ENCODE results near the gene CTAGE9.

CTAGE9 gene

DNA sequence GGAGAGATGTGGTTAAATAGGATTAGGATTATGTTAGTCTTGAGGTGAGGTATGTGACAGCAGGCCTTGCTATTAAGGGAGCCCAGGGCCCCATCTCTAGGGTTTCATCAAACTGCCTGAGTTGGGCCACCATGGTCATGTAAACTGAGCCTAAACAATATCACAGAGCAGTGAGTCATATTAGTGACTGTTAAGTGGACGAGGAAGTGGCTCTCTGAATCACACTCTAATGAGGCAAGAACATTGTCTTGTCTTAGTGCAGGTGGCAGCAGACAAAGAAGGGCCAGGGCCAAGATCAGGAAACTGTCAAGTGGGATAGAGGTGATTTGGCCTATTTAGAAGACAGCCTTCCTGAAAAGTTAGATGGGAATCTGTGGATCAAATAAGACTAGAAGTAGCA lies 50.6 kb downstream of the CTAGE9 start:
- no peaks in the 10 kb centered on the region for H3K9me2 ChIP-seq (replicated peaks; ENCODE audit: insufficient read depth, low read length)
- peaks cover 34% of the 10 kb centered on the region for H3K36me3 ChIP-seq (ENCODE audit: low read length)
- H3K4me3 ChIP-seq (ENCODE audit: insufficient read depth, low read length, poor library complexity, severe bottlenecking): no peak overlapping the region
- no peak overlapping the region for H3K4me2 ChIP-seq (ENCODE audit: low read depth, low read length, poor library complexity, severe bottlenecking)
- H3K27me3 ChIP-seq (ENCODE audit: low read length): no peaks in the 10 kb centered on the region
- H3K9ac ChIP-seq (ENCODE audit: low read length): no peak overlapping the region
- TF ChIP-seq, protein P1, sequence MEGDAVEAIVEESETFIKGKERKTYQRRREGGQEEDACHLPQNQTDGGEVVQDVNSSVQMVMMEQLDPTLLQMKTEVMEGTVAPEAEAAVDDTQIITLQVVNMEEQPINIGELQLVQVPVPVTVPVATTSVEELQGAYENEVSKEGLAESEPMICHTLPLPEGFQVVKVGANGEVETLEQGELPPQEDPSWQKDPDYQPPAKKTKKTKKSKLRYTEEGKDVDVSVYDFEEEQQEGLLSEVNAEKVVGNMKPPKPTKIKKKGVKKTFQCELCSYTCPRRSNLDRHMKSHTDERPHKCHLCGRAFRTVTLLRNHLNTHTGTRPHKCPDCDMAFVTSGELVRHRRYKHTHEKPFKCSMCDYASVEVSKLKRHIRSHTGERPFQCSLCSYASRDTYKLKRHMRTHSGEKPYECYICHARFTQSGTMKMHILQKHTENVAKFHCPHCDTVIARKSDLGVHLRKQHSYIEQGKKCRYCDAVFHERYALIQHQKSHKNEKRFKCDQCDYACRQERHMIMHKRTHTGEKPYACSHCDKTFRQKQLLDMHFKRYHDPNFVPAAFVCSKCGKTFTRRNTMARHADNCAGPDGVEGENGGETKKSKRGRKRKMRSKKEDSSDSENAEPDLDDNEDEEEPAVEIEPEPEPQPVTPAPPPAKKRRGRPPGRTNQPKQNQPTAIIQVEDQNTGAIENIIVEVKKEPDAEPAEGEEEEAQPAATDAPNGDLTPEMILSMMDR (IDR thresholded peaks at IDR 0.05; ENCODE audit: insufficient read depth, low read length, poor library complexity, severe bottlenecking): no peak
- TF ChIP-seq EZH2phosphoT487 (conservative IDR thresholded peaks at IDR 0.05; ENCODE audit: low read length): no peak
- no peaks in the 10 kb centered on the region for H3K9me3 ChIP-seq (ENCODE audit: insufficient read depth, low read length)
- no peaks in the 10 kb centered on the region for H3K79me2 ChIP-seq (ENCODE audit: insufficient read depth, low read length)
- no peaks in the 10 kb centered on the region for H4K20me1 ChIP-seq (ENCODE audit: low read depth, low read length)
- no peak overlapping the region for H2AFZ ChIP-seq (ENCODE audit: low read depth, low read length, severe bottlenecking)
- no peak overlapping the region for H3K27ac ChIP-seq (ENCODE audit: low read depth, low read length)
- no peaks in the 10 kb centered on the region; the same call in none of the 2 replicates for H3F3A ChIP-seq (ENCODE audit: insufficient read depth)
